ENCODE measurements around the gene PILRA.
"Not testable (repeated sequence)": the region's sequence is repeated elsewhere in the genome, so short reads cannot be mapped to it uniquely, and the experiment has no call there.

PILRA gene

DNA sequence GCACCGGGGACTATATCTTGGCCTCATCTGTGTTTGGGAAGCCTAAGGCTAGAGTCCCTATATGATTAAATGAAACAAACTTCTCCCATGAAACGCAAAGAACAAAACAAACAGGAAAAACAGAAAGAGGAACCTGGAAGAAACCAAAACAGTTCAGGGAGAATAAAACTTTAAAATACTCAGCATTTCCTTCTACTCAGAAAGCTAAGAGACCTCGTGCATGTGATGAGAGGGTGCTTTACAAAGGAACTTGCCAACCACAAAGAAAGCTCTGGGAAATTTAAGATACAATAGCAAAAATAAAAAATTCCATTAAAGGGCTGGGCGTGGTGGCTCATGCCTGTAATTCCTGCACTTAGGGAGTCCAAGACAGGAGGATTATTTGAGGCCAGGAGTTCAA, 6.9 kb downstream of the PILRA start:
- no peak for DNase-seq (ENCODE audit: low read depth)

DNA sequence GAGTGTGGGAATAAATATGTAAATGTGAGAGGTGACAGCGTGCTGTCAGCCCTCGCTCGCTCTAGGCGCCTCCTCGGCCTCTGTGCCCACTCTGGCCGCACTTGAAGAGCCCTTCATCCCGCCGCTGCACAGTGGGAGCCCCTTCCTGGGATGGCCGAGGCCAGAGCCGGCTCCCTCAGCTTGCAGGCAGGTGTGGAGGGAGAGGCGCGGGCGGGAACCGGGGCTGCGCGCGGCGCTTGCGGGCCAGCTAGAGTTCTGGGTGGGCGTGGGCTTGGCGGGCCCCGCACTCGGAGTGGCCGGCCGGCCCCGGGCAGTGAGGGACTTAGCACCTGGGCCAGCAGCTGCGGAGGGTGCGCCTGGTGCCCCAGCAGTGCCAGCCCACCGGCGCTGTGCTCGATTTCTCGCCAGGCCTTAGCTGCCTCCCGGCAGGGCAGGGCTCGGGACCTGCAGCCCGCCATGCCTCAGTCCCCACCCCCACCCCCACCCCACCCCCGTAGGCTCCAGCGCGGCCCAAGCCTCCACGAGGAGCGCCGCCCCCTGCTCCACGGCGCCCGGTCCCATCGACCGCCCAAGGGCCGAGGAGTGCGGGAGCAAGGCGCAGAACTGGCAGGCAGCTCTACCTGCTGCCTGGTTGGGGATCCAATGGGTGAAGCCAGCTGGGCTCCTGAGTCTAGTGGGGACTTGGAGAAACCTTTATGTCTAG, 8.4 kb downstream of the PILRA start:
- DNase-seq (ENCODE audit: low read depth): not testable (repeated sequence)

GRCh38 chr7:100382234-100382853, 9.1 kb downstream of the PILRA start:
- DNase-seq (ENCODE audit: low read depth): not testable (repeated sequence)

- no peak for DNase-seq (ENCODE audit: low read depth)
Measured at GRCh38 chr7:100384628-100385294, 11.5 kb downstream of the PILRA start.

- no peak for DNase-seq (ENCODE audit: low read depth)
Measured at GRCh38 chr7:100386940-100387339, 13.7 kb downstream of the PILRA start.

- DNase-seq (ENCODE audit: low read depth): no peak
Measured at GRCh38 chr7:100387695-100388094, 14.4 kb downstream of the PILRA start.

DNA sequence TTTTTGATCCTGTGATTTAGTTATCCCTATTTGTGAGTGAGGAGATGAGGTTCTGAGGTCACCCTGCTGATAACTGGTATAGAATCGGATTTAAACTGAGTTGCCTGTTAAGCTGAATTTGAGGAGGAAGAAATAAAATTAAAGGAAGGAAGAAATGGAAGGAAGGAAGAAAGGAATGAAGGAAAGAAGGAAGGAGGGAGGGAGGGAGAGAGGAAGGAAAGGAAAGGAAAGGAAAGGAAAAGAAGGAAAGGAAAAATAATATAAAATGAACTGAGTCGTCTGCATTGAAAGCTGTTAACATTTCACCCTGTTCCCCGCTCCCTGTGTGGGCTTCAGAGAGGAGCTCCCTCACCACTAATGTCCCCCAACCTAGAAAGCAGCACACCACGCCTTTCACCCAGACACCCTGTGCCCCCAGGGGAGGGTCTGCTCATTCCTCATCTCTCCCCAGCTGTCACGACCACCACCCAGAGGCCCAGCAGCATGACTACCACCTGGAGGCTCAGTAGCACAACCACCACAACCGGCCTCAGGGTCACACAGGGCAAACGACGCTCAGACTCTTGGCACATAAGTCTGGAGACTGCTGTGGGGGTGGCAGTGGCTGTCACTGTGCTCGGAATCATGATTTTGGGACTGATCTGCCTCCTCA, 16.3 kb downstream of the PILRA start:
- DNase-seq (ENCODE audit: low read depth): no peak

DNA sequence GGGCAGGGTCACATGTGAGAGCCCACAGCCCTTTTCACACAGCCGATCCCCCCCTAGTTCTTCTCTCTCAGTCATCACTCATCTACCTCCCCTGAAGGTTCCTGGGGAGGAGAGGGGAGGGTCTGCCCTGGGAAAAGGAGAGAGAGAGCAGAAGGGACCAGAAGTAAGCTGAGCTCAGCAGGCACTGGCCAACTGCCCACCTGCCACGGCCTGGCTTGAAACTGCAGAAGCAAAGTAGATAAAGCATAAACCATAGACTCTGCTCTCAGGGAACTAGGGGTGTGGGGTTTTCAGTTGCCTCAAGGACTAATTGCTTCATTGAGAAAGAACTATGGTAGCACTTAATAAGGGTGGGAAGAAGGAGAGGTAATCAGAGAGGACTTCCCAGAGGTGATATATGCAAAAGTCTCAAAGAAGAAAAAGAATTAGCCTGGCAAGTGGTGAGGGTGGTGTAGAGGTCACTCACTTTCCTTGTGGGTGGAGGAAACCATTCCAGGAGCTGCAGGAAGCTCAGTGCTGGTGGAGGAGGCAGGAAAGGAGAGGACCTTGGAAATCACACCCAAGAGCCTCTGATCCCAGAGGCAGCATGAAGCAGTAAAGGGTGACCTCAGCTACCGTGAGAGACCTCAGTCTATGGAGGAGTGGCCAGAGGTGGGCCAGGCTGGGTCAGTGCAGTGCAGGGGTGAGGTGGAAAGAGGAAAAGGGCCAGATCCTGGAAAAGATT, 17.2 kb downstream of the PILRA start:
- no peak for DNase-seq (ENCODE audit: low read depth)

DNA sequence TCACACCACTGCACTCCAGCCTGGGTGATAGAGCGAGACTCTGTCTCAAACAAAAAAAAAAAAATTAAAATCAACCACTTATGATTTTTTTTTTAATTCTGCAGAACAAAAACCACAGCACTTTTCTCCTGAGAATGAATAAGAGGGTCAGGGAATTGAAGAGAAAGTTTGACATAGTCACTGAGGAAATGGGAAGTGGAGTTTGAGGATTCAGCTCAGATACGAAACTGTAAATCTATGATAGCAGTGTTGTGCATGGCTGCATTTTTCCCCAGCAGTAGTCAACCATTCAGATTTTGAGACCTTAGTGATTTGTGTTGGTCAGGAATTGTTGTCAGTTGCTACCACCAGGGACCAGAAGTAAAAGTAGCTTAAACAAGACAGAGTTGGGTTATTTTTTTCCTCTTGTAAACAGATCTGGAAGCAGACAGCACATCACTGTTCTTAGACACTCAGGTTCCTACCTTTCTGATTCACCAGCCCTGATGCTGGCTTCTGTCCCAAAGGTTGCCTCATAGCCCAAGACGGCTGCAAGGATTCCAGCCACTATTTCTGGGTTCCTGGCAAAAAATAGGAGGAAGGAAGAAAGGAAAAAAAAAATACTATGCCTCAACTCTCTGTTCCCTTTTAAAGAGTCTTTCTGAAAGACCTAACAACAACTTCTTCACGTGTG, 20.1 kb downstream of the PILRA start:
- no peak for DNase-seq (ENCODE audit: low read depth)

GRCh38 chr7:100394077-100394476, 20.8 kb downstream of the PILRA start:
- no peak for DNase-seq (ENCODE audit: low read depth)

GRCh38 chr7:100396421-100396982, 23.2 kb downstream of the PILRA start:
- DNase-seq (ENCODE audit: low read depth): no peak

DNA sequence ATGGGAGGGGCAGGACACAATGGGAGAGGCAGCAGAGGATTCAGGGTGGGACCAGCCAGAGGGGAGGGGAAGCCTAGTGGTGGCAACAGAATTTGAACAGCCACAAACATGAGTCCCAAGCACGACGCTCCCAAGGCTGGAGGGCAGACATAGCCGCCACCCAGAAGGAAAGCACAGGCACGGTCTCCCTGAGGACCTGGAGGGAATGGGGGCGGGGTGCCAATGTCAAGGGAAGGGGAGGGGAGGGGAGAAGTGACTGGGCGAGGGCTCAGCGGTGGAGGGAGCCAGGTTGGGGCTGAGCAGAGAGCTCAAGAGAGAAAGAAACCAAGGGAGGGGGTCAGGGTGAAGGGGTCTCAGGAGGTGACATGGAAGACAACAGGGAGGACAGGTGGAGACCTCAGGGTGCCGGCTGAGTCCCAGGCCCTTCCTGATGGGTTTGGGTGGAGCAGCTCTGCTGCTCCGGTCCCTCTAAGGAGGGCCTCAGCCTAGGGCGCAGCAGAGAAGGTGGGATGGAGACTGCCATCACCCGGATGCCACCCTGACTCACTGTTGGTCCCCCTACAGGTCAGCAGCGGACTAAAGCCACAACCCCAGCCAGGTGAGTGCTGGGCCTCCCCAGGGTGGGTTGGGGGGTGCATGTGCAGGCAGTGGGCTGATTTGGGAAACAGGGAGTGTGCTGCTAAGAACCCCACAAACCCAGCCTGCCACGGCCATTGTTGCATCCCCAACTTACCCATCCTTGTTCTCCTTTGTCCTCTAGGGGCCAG, 24.2 kb downstream of the PILRA start:
- no peak for DNase-seq (ENCODE audit: low read depth)

- no peak for DNase-seq (ENCODE audit: low read depth)
Measured at GRCh38 chr7:100398239-100398638, 25.0 kb downstream of the PILRA start.

DNA sequence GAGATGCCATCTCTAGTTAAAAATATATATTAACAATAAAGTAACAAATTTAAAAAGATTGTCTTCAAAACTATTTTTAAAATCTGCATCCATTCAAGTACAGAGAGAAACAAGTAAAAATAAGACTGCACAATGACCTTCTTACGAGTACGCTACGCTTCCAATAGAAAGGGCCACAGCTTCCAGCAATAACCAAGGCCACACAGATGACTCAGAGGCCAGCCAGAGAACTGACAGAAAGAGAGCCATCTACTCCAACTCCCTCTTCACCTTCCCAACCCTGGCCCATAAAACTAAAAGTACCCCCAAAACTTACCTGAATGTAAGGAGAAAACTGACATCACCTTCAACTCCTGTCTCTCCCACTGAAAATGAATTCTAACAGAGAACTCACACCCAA, 26.8 kb downstream of the PILRA start:
- DNase-seq (ENCODE audit: low read depth): no peak

GRCh38 chr7:100400656-100401055, 27.4 kb downstream of the PILRA start:
- no peak for DNase-seq (ENCODE audit: low read depth)

DNA sequence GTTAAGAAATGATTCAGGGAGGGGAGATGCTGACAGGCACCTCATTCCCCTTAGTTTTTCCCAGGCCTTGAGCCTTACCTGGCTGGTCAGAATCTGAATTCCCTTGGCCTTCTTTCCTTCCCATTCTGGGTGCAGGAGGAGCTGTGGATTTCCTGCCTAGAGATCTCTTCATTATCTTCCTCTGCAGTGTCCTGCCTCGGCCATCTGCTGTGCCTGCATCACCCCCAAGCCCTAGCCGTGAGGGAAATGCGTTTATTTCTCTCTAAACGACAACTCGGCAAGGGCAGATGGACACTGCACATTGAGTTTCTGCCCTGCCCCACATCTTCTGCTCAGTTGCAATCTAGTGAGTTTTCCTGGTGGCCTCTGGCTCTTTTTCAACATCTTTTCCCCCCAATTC, 28.5 kb downstream of the PILRA start:
- no peak for DNase-seq (ENCODE audit: low read depth)

GRCh38 chr7:100402241-100402640, 29.0 kb downstream of the PILRA start:
- no peak for DNase-seq (ENCODE audit: low read depth)

DNA sequence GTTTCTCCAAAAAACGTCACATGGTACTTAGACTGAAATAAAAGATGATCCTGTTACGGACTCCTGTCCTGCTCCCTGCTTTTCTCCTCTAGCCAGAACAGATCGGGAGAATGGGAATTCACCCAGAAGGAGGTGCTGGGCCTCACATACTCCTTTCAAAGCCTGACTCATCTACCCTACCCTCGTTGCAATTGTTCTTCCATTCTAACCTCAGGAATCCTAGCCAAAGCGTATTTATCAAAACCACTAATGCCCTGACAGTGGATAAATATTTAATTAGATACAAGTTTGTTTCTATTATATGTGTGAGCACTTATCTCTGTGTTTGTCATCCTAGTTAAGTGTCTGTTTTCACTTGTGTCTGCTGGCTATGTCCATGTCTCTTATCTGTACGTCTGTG, 33.5 kb downstream of the PILRA start:
- DNase-seq (ENCODE audit: low read depth): no peak

DNA sequence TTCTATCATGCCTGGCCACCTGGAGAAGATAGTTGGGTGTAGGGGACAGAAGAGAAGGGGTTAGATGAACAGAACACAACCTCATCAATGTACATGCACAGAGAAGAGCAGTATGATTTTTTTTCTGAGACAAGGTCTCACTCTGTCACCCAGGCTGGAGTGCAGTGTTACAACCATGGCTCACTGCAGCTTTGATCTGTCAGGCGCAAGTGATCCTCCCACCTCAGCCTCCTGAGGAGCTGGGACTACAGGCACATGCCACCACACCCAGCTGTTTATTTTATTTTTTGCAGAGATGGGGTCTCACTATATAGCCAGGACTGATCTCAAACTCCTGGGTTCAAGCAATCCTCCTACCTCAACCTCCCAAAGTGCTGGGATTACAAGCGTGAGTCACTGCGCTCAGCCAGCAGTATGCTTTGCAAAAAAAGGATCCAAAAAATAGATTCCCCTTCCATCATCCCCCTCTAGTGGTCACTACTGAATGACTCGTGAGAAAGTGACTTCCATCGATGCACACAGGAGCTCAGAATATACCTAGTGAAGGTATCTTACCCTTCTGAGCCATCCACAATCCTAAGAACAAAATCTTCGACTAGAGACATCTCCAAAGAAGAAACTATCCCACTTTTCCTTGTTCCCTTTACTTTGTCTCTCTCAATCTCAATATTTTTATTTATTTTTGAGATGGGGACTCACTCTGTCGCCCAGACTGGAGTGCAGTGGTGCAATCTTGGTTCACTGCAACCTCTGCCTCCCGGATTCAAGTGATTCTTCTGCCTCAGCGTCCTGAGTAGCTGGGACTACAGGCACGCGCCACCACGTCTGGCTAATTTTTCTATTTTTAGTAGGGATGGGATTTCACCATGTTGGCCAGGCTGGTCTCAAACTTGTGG, 34.2 kb downstream of the PILRA start:
- no peak for DNase-seq (ENCODE audit: low read depth)

GRCh38 chr7:100411101-100411500, 37.8 kb downstream of the PILRA start:
- no peak for DNase-seq (ENCODE audit: low read depth)
